Glutamatergic neuron (in vitro differentiated cells): Measurements from ENCODE around the gene RFESD. TPM values are rescaled to one million over a fixed set of nuclear protein-coding genes. Genes with fewer than 3 reads are reported as not detected.
"Not testable (repeated sequence)": the region's sequence is repeated elsewhere in the genome, so short reads cannot be mapped to it uniquely, and the experiment has no call there.

ENCODE experiments used
- DNase-seq: peaks from one replicate; pipeline ENCODE4 v3.0.0; 2022
- H3K27ac Mint-ChIP-seq: one replicate; pipeline ENCODE4 v1.8.0; 2020; ENCODE audit warnings: mild to moderate bottlenecking, mixed read lengths, inconsistent platforms; ENCODE audit not compliant: unreplicated experiment
- H3K27me3 Mint-ChIP-seq: one replicate; pipeline ENCODE4 v1.8.0; 2020; ENCODE audit warnings: mild to moderate bottlenecking, moderate library complexity, mixed read lengths, inconsistent platforms; ENCODE audit not compliant: unreplicated experiment
- H3K36me3 Mint-ChIP-seq: one replicate; pipeline ENCODE4 v1.8.0; 2020; ENCODE audit warnings: mild to moderate bottlenecking, mixed read lengths, inconsistent platforms; ENCODE audit not compliant: unreplicated experiment
- H3K4me1 Mint-ChIP-seq: one replicate; pipeline ENCODE4 v1.8.0; 2020; ENCODE audit warnings: mild to moderate bottlenecking, low read depth, mixed read lengths, inconsistent platforms; ENCODE audit not compliant: unreplicated experiment
- H3K4me3 Mint-ChIP-seq: one replicate; pipeline ENCODE4 v1.8.0; 2020; ENCODE audit warnings: mild to moderate bottlenecking, mixed read lengths, inconsistent platforms; ENCODE audit not compliant: unreplicated experiment
- H3K9me3 Mint-ChIP-seq: one replicate; pipeline ENCODE4 v1.8.0; 2020; ENCODE audit warnings: mild to moderate bottlenecking, moderate library complexity, mixed read lengths, inconsistent platforms; ENCODE audit not compliant: unreplicated experiment
- CTCF ChIP-seq: fragments of 200-600 bp; sonication (generic); IDR thresholded peaks from one replicate; pipeline ENCODE4 v1.5.0; 2021; ENCODE audit not compliant: partially characterized antibody, unreplicated experiment
- total RNA-seq: library from RNA; stranded (reverse); fragmentation: NEBNext Ultra II Directional; extraction: Animal tissue kit (Norgen Biotek cat#: 25700); gene quantifications from one replicate; pipeline ENCODE4 v1.2.1, GENCODE V29; 2021; ENCODE audit not compliant: unreplicated experiment

RFESD gene
- total RNA-seq, 1 donor from 2014 or later, result 1.1 TPM

- peaks cover 2% of the 10 kb centered on the region for H3K27me3 Mint-ChIP-seq
- no peak overlapping the region for H3K4me3 Mint-ChIP-seq
- no peaks in the 10 kb centered on the region for H3K9me3 Mint-ChIP-seq
- no peak for DNase-seq
- no peaks in the 10 kb centered on the region for H3K4me1 Mint-ChIP-seq
- TF ChIP-seq CTCF, result no peak
- H3K27ac Mint-ChIP-seq, result no peak overlapping the region
- no peaks in the 10 kb centered on the region for H3K36me3 Mint-ChIP-seq
Measured at GRCh38 chr5:95631991-95632675, 14.4 kb upstream of the RFESD start.

- not testable (repeated sequence) for H3K27ac Mint-ChIP-seq, H3K4me1 Mint-ChIP-seq, H3K4me3 Mint-ChIP-seq, DNase-seq, H3K36me3 Mint-ChIP-seq, H3K27me3 Mint-ChIP-seq, H3K9me3 Mint-ChIP-seq
Measured at GRCh38 chr5:95632942-95633341, 13.6 kb upstream of the RFESD start.

- Mint-ChIP-seq H3K4me3 (no peak overlapping the region), H3K4me1 (no peaks in the 10 kb centered on the region), H3K9me3 (no peaks in the 10 kb centered on the region), H3K27ac (no peak overlapping the region), H3K36me3 (no peaks in the 10 kb centered on the region), H3K27me3 (peaks cover 2% of the 10 kb centered on the region)
- TF ChIP-seq CTCF, result no peak
- DNase-seq, result no peak
Measured at GRCh38 chr5:95633671-95634070, 12.9 kb upstream of the RFESD start.

GRCh38 chr5:95634081-95634480 lies 12.5 kb upstream of the RFESD start:
- Mint-ChIP-seq H3K4me3 (no peak overlapping the region), H3K27ac (no peak overlapping the region), H3K27me3 (peaks cover 2% of the 10 kb centered on the region), H3K36me3 (no peaks in the 10 kb centered on the region), H3K4me1 (no peaks in the 10 kb centered on the region), H3K9me3 (no peaks in the 10 kb centered on the region)
- no peak for TF ChIP-seq CTCF
- DNase-seq, result no peak

- no peak for DNase-seq
- H3K36me3 Mint-ChIP-seq, result peaks cover 6% of the 10 kb centered on the region
- H3K27ac Mint-ChIP-seq, result no peak overlapping the region
- no peaks in the 10 kb centered on the region for H3K27me3 Mint-ChIP-seq
- no peak for TF ChIP-seq CTCF
- no peaks in the 10 kb centered on the region for H3K4me1 Mint-ChIP-seq
- no peaks in the 10 kb centered on the region for H3K9me3 Mint-ChIP-seq
- H3K4me3 Mint-ChIP-seq, result no peak overlapping the region
Measured at GRCh38 chr5:95638632-95639031, 7.9 kb upstream of the RFESD start.
